Central memory CD8-positive, alpha-beta T cell (primary cell): ENCODE results near the gene CGB5.
A peak's percentile ranks its signal among the peaks of the same experiment; 100 is the strongest.
"Not testable (repeated sequence)": the region's sequence is repeated elsewhere in the genome, so short reads cannot be mapped to it uniquely, and the experiment has no call there.

Experiments
- ATAC-seq: fragments of 150-1000 bp; cut with Tn5 transposase; replicated peaks from 2 replicates; pipeline ENCODE4 v1.10.0; 2022; ENCODE audit warnings: mild to moderate bottlenecking, moderate FRiP score, moderate number of reproducible peaks; ENCODE audit not compliant: poor library complexity, severe bottlenecking; ENCODE audit errors: extremely low read depth
- DNase-seq, 2 donors: peaks; one replicate each; pipeline ENCODE4 v3.0.0; 2021; ENCODE audit warnings: low spot score in 2 of 2
- H3K27ac Mint-ChIP-seq: one replicate; pipeline ENCODE4 v1.8.0; 2022; ENCODE audit warnings: low read depth, mild to moderate bottlenecking, moderate library complexity, mixed read lengths
- H3K27me3 Mint-ChIP-seq: one replicate; pipeline ENCODE4 v1.8.0; 2022; ENCODE audit warnings: mixed read lengths
- H3K36me3 Mint-ChIP-seq: one replicate; pipeline ENCODE4 v1.8.0; 2022; ENCODE audit warnings: mild to moderate bottlenecking, moderate library complexity, mixed read lengths; ENCODE audit not compliant: insufficient read depth
- H3K4me1 Mint-ChIP-seq: one replicate; pipeline ENCODE4 v1.8.0; 2022; ENCODE audit warnings: mixed read lengths
- H3K4me3 Mint-ChIP-seq: one replicate; pipeline ENCODE4 v1.8.0; 2022; ENCODE audit warnings: mild to moderate bottlenecking, moderate library complexity, mixed read lengths
- H3K9me3 Mint-ChIP-seq: one replicate; pipeline ENCODE4 v1.8.0; 2022; ENCODE audit warnings: mixed read lengths

The CGB5 gene

GRCh38 chr19:49028686-49029085 is 15.0 kb upstream of the CGB5 start:
- H3K9me3 Mint-ChIP-seq, H3K36me3 Mint-ChIP-seq, ATAC-seq, H3K4me1 Mint-ChIP-seq, H3K4me3 Mint-ChIP-seq, H3K27me3 Mint-ChIP-seq, H3K27ac Mint-ChIP-seq, DNase-seq: not testable (repeated sequence)

GRCh38 chr19:49029749-49030148 is 13.9 kb upstream of the CGB5 start:
- not testable (repeated sequence) for H3K27ac Mint-ChIP-seq, H3K36me3 Mint-ChIP-seq, H3K9me3 Mint-ChIP-seq, H3K27me3 Mint-ChIP-seq, H3K4me1 Mint-ChIP-seq, DNase-seq, H3K4me3 Mint-ChIP-seq, ATAC-seq

- H3K9me3 Mint-ChIP-seq, H3K27me3 Mint-ChIP-seq, ATAC-seq, H3K27ac Mint-ChIP-seq, DNase-seq, H3K4me1 Mint-ChIP-seq, H3K36me3 Mint-ChIP-seq, H3K4me3 Mint-ChIP-seq: not testable (repeated sequence)
Measured at GRCh38 chr19:49030323-49030722, 13.3 kb upstream of the CGB5 start.

GRCh38 chr19:49031642-49032301 is 11.9 kb upstream of the CGB5 start, which contains the start of gene CGB2:
TSS of gene CGB2 (plus strand) at chr19:49031890. CDS start at chr19:49032096, 206 bp downstream.
- not testable (repeated sequence) for H3K36me3 Mint-ChIP-seq, H3K9me3 Mint-ChIP-seq, H3K4me3 Mint-ChIP-seq, H3K4me1 Mint-ChIP-seq, H3K27me3 Mint-ChIP-seq
- DNase-seq (peak in 1 of 2 donors; percentile 31), ATAC-seq (peak; percentile 36)
- H3K27ac Mint-ChIP-seq = peak within 1 kb of the TSS; percentile 67

- H3K36me3 Mint-ChIP-seq, H3K4me3 Mint-ChIP-seq, ATAC-seq, DNase-seq, H3K9me3 Mint-ChIP-seq, H3K27me3 Mint-ChIP-seq, H3K27ac Mint-ChIP-seq, H3K4me1 Mint-ChIP-seq: not testable (repeated sequence)
Measured at GRCh38 chr19:49036815-49037214, 6.8 kb upstream of the CGB5 start, which contains the start of gene CGB1. TSS of gene CGB1 (minus strand) at chr19:49036895. CDS start at chr19:49036711, 184 bp downstream.

- not testable (repeated sequence) for H3K4me1 Mint-ChIP-seq
Measured at GRCh38 chr19:49038111-49038510, 5.5 kb upstream of the CGB5 start.

GRCh38 chr19:49038557-49039276 is 4.9 kb upstream of the CGB5 start:
- not testable (repeated sequence) for H3K36me3 Mint-ChIP-seq, ATAC-seq, H3K27ac Mint-ChIP-seq, H3K9me3 Mint-ChIP-seq, DNase-seq, H3K4me3 Mint-ChIP-seq, H3K4me1 Mint-ChIP-seq
- peaks cover 12% of the 10 kb centered on the region for H3K27me3 Mint-ChIP-seq

More at GRCh38 chr19:49038111-49038510, 5.5 kb upstream of the CGB5 start:
- not testable (repeated sequence) for H3K27me3 Mint-ChIP-seq, H3K9me3 Mint-ChIP-seq, H3K4me3 Mint-ChIP-seq, H3K27ac Mint-ChIP-seq, DNase-seq, H3K36me3 Mint-ChIP-seq, ATAC-seq

- not testable (repeated sequence) for H3K9me3 Mint-ChIP-seq, H3K27ac Mint-ChIP-seq, DNase-seq, H3K4me1 Mint-ChIP-seq, H3K4me3 Mint-ChIP-seq, H3K36me3 Mint-ChIP-seq, ATAC-seq
- H3K27me3 Mint-ChIP-seq = peaks cover 12% of the 10 kb centered on the region
Measured at GRCh38 chr19:49039736-49040135, 3.9 kb upstream of the CGB5 start.

GRCh38 chr19:49042177-49042576 is 1.5 kb upstream of the CGB5 start:
- no peak for ATAC-seq
- H3K27ac Mint-ChIP-seq = no peak overlapping the region
- no peaks in the 10 kb centered on the region for H3K36me3 Mint-ChIP-seq
- DNase-seq = no peak
- no peaks in the 10 kb centered on the region for H3K4me1 Mint-ChIP-seq
- H3K4me3 Mint-ChIP-seq = no peak overlapping the region
- peaks cover 12% of the 10 kb centered on the region for H3K27me3 Mint-ChIP-seq
- H3K9me3 Mint-ChIP-seq = no peaks in the 10 kb centered on the region

- ATAC-seq, H3K27ac Mint-ChIP-seq, H3K4me3 Mint-ChIP-seq, DNase-seq, H3K9me3 Mint-ChIP-seq, H3K36me3 Mint-ChIP-seq, H3K4me1 Mint-ChIP-seq: not testable (repeated sequence)
- H3K27me3 Mint-ChIP-seq = peaks cover 12% of the 10 kb centered on the region
Measured at GRCh38 chr19:49042666-49043065, 982 bp upstream of the CGB5 start.

GRCh38 chr19:49049011-49049410 is 5.4 kb downstream of the CGB5 start, which contains the start of gene CGB8:
TSS of gene CGB8 (minus strand) at chr19:49049111. CDS start at chr19:49048739, 372 bp downstream.
- H3K4me1 Mint-ChIP-seq, H3K27me3 Mint-ChIP-seq, ATAC-seq, H3K36me3 Mint-ChIP-seq, H3K9me3 Mint-ChIP-seq, DNase-seq, H3K27ac Mint-ChIP-seq, H3K4me3 Mint-ChIP-seq: not testable (repeated sequence)

- not testable (repeated sequence) for H3K4me1 Mint-ChIP-seq, DNase-seq, H3K27ac Mint-ChIP-seq, ATAC-seq, H3K9me3 Mint-ChIP-seq, H3K4me3 Mint-ChIP-seq, H3K36me3 Mint-ChIP-seq, H3K27me3 Mint-ChIP-seq
Measured at GRCh38 chr19:49049834-49050233, 6.2 kb downstream of the CGB5 start.
